GM12873 (cell line): Measurements from ENCODE around the gene CASP6.

Experiments
- TF ChIP-seq, protein P1 (sequence below): IDR thresholded peaks from 2 replicates; pipeline ENCODE4 v1.5.1; 2012; ENCODE audit warnings: low read depth, mild to moderate bottlenecking, moderate library complexity, low read length, control low read depth; ENCODE audit not compliant: insufficient read depth; ENCODE audit errors: missing control alignments

Gene CASP6

GRCh38 chr4:109675843-109676242 lies 27.4 kb downstream of the CASP6 start:
- TF ChIP-seq, protein P1, sequence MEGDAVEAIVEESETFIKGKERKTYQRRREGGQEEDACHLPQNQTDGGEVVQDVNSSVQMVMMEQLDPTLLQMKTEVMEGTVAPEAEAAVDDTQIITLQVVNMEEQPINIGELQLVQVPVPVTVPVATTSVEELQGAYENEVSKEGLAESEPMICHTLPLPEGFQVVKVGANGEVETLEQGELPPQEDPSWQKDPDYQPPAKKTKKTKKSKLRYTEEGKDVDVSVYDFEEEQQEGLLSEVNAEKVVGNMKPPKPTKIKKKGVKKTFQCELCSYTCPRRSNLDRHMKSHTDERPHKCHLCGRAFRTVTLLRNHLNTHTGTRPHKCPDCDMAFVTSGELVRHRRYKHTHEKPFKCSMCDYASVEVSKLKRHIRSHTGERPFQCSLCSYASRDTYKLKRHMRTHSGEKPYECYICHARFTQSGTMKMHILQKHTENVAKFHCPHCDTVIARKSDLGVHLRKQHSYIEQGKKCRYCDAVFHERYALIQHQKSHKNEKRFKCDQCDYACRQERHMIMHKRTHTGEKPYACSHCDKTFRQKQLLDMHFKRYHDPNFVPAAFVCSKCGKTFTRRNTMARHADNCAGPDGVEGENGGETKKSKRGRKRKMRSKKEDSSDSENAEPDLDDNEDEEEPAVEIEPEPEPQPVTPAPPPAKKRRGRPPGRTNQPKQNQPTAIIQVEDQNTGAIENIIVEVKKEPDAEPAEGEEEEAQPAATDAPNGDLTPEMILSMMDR: no peak

DNA sequence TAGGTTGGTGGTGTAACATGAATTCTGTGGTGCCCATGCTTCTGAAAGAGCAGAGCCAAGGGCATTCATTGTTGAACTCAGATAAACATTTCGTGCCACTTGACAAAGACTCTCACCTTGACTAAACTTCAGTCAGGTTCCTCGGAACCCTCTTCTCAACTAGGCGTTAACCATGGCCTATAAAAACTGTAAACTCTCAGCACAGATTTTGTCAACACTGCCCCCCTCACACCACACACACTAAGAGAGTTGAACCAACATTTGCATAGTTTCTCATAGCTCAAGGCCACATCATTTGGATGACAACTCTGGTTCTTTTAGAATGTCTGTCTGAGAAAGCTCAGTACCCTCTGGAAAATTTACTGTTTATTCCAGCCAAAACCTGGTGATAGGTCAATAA lies 28.1 kb downstream of the CASP6 start:
- TF ChIP-seq, protein P1: no peak

DNA sequence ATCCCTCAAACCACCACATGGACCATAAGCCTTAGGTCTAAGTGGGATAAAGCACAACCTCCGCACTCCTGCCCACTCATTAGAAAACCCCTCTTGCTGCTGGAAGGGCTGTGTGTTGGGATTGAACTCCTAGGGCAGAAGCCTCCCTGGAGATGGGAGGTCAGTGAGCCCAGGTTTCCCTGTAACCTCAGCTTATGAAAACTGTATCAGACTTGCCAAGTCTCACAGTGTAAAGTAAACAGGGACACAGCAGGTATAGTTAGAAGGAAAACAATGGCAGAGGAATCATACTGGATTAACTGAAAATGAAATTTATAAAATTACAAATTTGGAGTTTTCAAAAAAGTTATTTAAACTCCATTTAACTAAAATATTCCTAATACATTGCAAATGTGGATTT lies 29.9 kb downstream of the CASP6 start:
- TF ChIP-seq, protein P1: no peak

GRCh38 chr4:109672169-109672930 lies 30.9 kb downstream of the CASP6 start:
- TF ChIP-seq, protein P1: no peak

- TF ChIP-seq, protein P1: no peak
Observed at GRCh38 chr4:109671350-109671749, 31.9 kb downstream of the CASP6 start.

DNA sequence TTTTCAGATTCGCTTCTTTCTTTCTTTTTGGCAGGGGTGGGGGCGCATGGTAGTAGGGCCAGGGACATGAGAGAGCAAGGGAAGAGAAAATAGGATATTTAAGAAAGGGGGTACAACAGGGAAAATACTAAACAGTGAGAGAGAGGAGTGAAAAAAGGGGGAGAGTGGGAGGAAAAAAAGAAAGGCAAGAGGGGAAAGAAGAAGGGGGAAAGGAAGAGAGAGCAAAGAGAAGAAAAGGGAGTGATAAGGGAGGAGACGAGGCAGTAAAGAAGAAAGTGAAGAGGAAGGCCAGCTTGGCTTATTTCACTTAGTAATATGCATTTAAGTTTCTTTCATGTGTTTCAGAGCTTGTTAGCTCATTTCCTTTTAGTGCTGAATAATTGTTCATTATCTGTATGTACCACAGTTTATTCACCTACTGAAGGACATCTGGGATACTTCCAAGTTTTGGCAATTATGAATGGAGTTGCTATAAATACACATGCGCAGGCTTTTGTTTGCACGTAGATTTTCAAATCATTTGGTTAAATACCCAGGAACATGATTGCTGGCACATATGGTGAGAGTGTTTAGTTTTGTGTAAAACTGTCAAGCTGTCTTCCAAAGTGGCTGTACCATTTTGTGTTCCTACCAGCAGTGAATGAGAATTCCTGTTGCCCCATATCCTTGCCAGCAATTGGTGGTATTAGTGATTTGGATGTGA lies 37.3 kb downstream of the CASP6 start:
- TF ChIP-seq, protein P1: no peak

GRCh38 chr4:109662771-109663170 lies 40.5 kb downstream of the CASP6 start:
- TF ChIP-seq, protein P1: no peak
